ENCODE data around the gene EDC4.

DNA sequence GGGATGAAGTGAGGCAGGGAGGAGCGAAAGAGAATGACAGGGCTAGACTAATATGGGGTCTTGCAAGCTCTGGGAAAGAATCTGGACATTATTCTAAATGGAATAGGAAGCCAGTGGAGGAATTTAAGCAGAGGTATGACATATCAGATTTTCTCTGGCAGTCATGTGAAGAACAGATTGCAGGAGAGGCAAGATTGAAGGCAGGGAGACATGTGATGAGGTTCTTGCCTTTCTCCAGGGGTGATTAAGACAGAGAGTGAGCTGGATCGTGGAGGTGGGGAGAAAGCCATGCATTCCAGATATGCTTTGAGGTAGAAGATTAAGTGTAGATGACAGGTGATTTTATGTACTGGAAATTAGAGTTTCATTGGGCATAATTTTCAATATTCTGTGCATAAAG lies 35.0 kb upstream of the EDC4 start:
- TF ChIP-seq, protein P1, sequence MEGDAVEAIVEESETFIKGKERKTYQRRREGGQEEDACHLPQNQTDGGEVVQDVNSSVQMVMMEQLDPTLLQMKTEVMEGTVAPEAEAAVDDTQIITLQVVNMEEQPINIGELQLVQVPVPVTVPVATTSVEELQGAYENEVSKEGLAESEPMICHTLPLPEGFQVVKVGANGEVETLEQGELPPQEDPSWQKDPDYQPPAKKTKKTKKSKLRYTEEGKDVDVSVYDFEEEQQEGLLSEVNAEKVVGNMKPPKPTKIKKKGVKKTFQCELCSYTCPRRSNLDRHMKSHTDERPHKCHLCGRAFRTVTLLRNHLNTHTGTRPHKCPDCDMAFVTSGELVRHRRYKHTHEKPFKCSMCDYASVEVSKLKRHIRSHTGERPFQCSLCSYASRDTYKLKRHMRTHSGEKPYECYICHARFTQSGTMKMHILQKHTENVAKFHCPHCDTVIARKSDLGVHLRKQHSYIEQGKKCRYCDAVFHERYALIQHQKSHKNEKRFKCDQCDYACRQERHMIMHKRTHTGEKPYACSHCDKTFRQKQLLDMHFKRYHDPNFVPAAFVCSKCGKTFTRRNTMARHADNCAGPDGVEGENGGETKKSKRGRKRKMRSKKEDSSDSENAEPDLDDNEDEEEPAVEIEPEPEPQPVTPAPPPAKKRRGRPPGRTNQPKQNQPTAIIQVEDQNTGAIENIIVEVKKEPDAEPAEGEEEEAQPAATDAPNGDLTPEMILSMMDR (IDR thresholded peaks at IDR 0.05) = no peak
- no peak for TF ChIP-seq POLR2A (IDR thresholded peaks at IDR 0.05)

Measured in gastroesophageal sphincter (tissue), 3 donors.